ENCODE results near the gene INF2.

Gene INF2

GRCh38 chr14:104757681-104758392, 68.4 kb downstream of the INF2 start:
- H3K4me3 ChIP-seq (ENCODE audit: low read depth, low read length): no peak overlapping the region
- no peak for TF ChIP-seq CTCF (IDR thresholded peaks at IDR 0.05; ENCODE audit: low read depth, low read length, missing control alignments)
- peaks cover 24% of the 10 kb centered on the region for H3K36me3 ChIP-seq (replicated peaks)
- H3K27me3 ChIP-seq (replicated peaks): no peaks in the 10 kb centered on the region
- H3K27ac ChIP-seq: no peak overlapping the region
- DNase-seq: no peak
- in situ Hi-C loops (cut with HindIII; ENCODE audit: low pct_ligation_motif_present, low sequenced_read_pairs): no loop called here

- in situ Hi-C loops (cut with HindIII; ENCODE audit: low pct_ligation_motif_present, low sequenced_read_pairs): no loop called here
- H3K27ac ChIP-seq: no peak overlapping the region
- no peak for DNase-seq
- peaks cover 24% of the 10 kb centered on the region for H3K36me3 ChIP-seq (replicated peaks)
- no peak overlapping the region for H3K4me3 ChIP-seq (ENCODE audit: low read depth, low read length)
- no peaks in the 10 kb centered on the region for H3K27me3 ChIP-seq (replicated peaks)
- no peak for TF ChIP-seq CTCF (IDR thresholded peaks at IDR 0.05; ENCODE audit: low read depth, low read length, missing control alignments)
These were observed 69.9 kb downstream of the INF2 start for GRCh38 chr14:104758981-104759969.

- TF ChIP-seq CTCF (IDR thresholded peaks at IDR 0.05; ENCODE audit: low read depth, low read length, missing control alignments): no peak
These were observed 76.1 kb downstream of the INF2 start for GRCh38 chr14:104765517-104765916.

GRCh38 chr14:104766256-104766862, 76.9 kb downstream of the INF2 start:
- no peaks in the 10 kb centered on the region for H3K27me3 ChIP-seq (replicated peaks)
- peaks cover 6% of the 10 kb centered on the region for H3K36me3 ChIP-seq (replicated peaks)
- no peak overlapping the region for H3K4me3 ChIP-seq (ENCODE audit: low read depth, low read length)
- no peak overlapping the region for H3K27ac ChIP-seq
- no peak for DNase-seq
- no peak for TF ChIP-seq CTCF (IDR thresholded peaks at IDR 0.05; ENCODE audit: low read depth, low read length, missing control alignments)
- in situ Hi-C loops (cut with HindIII; ENCODE audit: low pct_ligation_motif_present, low sequenced_read_pairs): no loop called here

More at GRCh38 chr14:104765517-104765916, 76.1 kb downstream of the INF2 start:
- no peak for DNase-seq
- no peak overlapping the region for H3K4me3 ChIP-seq (ENCODE audit: low read depth, low read length)
- no peaks in the 10 kb centered on the region for H3K36me3 ChIP-seq (replicated peaks)
- H3K27ac ChIP-seq: no peak overlapping the region
- in situ Hi-C loops (cut with HindIII; ENCODE audit: low pct_ligation_motif_present, low sequenced_read_pairs): no loop called here
- H3K27me3 ChIP-seq (replicated peaks): no peaks in the 10 kb centered on the region

GRCh38 chr14:104766863-104767633, 77.6 kb downstream of the INF2 start:
- H3K27me3 ChIP-seq (replicated peaks): no peaks in the 10 kb centered on the region
- no peak overlapping the region for H3K4me3 ChIP-seq (ENCODE audit: low read depth, low read length)
- H3K27ac ChIP-seq: no peak overlapping the region
- in situ Hi-C loops (cut with HindIII; ENCODE audit: low pct_ligation_motif_present, low sequenced_read_pairs): no loop called here
- H3K36me3 ChIP-seq (replicated peaks): peaks cover 13% of the 10 kb centered on the region
- no peak for DNase-seq
- TF ChIP-seq CTCF (IDR thresholded peaks at IDR 0.05; ENCODE audit: low read depth, low read length, missing control alignments): no peak
